ENCODE data around the gene MMP21.

Gene MMP21

GRCh38 chr10:125762692-125763648, 12.7 kb downstream of the MMP21 start:
- DNase-seq: no peak

- DNase-seq: no peak
Observed at GRCh38 chr10:125761961-125762360, 13.7 kb downstream of the MMP21 start.

DNA sequence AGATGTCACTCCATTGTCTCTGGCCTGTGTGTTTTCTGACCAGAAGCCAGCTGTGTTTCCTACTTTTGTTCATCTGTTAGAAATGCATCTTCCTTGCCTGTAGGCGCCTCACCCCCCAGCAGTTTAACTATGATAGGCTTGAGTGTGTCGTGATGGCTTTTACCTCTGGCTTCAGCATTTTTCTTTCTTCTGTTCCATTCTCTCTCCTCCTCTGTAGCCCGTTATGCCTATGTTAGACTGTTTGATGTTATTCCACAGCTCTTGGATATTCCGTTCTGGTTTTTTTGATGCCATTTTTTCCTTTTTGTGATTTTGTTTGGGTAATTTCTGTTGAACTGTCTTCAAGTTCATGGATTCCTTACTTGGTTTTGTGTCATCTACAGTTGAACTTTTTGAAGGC, 17.9 kb downstream of the MMP21 start:
- DNase-seq: no peak

GRCh38 chr10:125756853-125757487, 18.7 kb downstream of the MMP21 start:
- no peak for DNase-seq

GRCh38 chr10:125756196-125756595, 19.4 kb downstream of the MMP21 start:
- DNase-seq: peak; percentile 88

DNA sequence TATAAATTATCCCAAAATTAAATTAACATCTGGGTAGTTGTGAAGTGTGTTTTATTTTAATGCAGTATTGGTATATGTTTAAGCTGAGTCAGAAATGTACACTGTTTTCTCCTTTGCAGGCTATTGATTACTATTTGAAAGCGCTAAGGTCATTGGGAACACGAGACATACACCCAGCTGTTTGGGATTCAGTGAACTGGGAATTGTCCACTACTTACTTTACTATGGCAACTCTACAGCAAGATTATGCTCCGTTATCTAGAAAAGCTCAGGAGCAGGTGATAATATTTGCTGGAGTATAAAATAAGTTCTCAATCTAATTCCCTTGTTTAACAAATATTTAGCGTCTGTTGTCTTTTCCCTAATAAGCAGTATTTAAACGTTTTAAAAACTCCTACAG, 28.2 kb downstream of the MMP21 start:
- no peak for DNase-seq

GRCh38 chr10:125744909-125745308, 30.7 kb downstream of the MMP21 start:
- no peak for DNase-seq

- no peak for DNase-seq
Observed at GRCh38 chr10:125742465-125742864, 33.2 kb downstream of the MMP21 start.

GRCh38 chr10:125739994-125740679, 35.5 kb downstream of the MMP21 start:
- no peak for DNase-seq

- no peak for DNase-seq
Observed at GRCh38 chr10:125738206-125738605, 37.4 kb downstream of the MMP21 start.

GRCh38 chr10:125734823-125735222, 40.8 kb downstream of the MMP21 start:
- DNase-seq: no peak

- no peak for DNase-seq
Observed at GRCh38 chr10:125734148-125734547, 41.5 kb downstream of the MMP21 start.

GRCh38 chr10:125727436-125727835, 48.2 kb downstream of the MMP21 start:
- DNase-seq: no peak

DNA sequence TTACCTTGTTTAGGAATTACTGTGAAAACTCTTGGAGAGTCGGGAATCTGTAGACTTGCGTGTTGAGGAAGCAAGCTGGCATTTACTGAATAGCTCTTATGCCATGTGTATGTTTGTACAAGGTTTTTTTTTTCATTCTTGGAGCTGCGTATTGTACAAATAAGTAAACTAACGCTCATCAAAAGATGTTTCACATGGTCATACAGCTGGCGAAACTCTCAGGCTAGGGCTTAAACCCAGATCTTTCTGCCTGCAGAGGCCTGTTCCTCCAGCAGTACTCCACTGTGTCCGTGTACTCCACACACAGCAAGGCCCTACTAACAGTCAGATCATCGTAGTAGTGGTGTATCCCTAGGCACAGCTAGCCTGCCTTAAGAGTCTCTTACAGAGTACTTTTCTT, 48.7 kb downstream of the MMP21 start:
- DNase-seq: no peak

DNA sequence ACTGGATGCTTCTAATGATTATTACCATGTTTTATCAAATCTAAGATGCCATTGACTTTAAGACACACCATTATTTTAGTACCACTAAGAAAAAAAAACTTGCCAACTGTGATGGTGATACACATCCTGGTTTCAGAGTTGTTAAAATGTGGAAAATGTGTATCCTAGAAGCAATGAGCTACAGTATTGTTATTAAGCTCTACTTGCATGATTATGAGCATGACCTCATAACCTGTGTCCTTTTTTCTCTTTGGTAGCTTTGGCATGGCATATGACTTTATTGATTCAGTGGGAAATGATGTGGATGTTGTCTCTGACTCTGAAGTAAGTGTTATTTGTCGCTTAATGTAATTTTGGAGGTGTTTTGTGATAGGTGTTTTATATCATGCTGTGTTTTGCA, 52.8 kb downstream of the MMP21 start:
- DNase-seq: no peak

GRCh38 chr10:125721035-125721434, 54.6 kb downstream of the MMP21 start:
- DNase-seq: no peak

DNA sequence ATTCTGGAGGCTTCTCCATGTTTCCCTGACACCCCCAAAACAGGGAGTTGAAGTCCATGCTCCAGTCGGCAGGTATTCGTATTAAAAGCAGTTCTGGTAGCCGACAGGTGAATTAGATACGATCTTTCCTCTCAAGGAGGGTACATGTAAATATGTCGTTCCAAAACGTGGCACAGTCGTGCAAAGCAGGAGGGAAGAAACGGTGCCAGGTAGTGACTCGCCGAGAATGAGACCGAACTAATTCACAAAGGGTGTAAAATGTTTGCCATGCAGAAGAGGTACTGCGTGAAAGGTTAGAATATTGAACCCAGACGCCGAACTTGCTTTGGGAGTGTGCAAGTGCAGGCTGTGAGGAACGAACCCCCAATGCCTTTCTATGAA, 55.6 kb downstream of the MMP21 start:
- DNase-seq: no peak

- peak; percentile 98 for DNase-seq
Observed at GRCh38 chr10:125719173-125720001, 56.2 kb downstream of the MMP21 start, which contains the start of gene EDRF1. EDRF1 (plus strand) TSS chr10:125719709; CDS start chr10:125719808, 99 bp downstream.

Measured in DMS153 (cell line).